Suprapubic skin (tissue), 3 donors: ENCODE measurements around the gene DNAJC15.

Experiments used
- CTCF ChIP-seq, 2 donors: fragments of 200-600 bp in 1 of 2; fragments of 450-650 bp in 1 of 2; sonication (generic) in 1 of 2; IDR thresholded peaks; one replicate each; pipeline ENCODE4 v1.5.1; 2016 to 2019; ENCODE audit warnings: antibody characterized with exemption in 2 of 2, mild to moderate bottlenecking in 1 of 2, moderate library complexity in 1 of 2
- POLR2A ChIP-seq, 2 donors: fragments of 450-650 bp; IDR thresholded peaks; one replicate each; pipeline ENCODE4 v1.6.1; 2017; ENCODE audit warnings: antibody characterized with exemption in 2 of 2, mild to moderate bottlenecking in 2 of 2, moderate library complexity in 2 of 2

DNA sequence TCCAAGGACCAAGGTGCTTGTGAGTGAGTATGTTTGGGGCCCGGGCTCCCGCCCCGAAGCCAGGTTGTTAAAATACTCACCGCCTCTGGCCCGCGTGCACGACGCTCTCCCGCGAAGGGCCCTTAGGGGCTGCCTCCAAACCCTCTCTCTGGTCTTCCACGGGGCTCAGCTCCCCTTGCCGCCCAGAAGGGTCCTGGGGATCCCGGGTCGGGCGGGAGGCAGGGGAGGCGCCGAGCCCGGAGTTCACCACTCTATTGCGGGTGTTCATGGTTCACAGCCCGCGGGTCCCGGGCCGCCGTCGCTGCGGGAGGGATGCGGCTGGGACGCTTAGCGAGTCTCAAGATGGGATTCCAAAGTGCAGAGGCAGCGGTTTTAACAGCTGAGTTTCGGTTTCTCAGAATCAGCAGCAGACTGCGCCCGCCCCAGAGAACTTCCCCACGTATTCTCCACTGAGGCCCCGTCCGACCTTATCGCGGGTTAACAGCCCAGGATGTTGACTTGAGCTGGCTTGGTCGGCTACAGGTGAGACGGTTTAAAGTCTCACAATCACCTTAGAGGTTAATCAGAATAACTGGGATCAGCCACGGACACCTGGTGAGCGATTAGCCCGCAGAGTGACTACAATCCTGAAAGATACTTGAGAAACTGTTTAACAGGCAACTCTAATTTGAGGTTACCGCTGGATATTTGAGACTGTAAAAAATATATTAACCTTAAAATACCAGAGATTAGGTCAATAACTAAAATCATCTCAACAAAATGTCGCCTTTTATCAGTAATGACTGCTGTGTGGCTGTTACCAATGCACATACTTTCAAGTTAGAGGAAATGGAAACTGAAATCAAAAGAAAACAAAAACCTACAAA, 31.3 kb upstream of the DNAJC15 start, which contains the start of gene EPSTI1:
- TF ChIP-seq CTCF (IDR thresholded peaks at IDR 0.05): no peak
- no peak for TF ChIP-seq POLR2A (IDR thresholded peaks at IDR 0.05)
